HG03469 (cell line): ENCODE results near the gene CHKB.

ENCODE experiments used
- ATAC-seq: cut with Tn5 transposase; IDR thresholded peaks from one replicate; pipeline ENCODE4 v1.9.1; 2021; ENCODE audit warnings: mild to moderate bottlenecking, moderate library complexity, moderate number of reproducible peaks; ENCODE audit not compliant: unreplicated experiment

CHKB gene

GRCh38 chr22:50532824-50533796 is 49.5 kb downstream of the CHKB start:
- no peak for ATAC-seq

- no peak for ATAC-seq
These were observed 50.5 kb downstream of the CHKB start for GRCh38 chr22:50531962-50532674.

GRCh38 chr22:50531546-50531961 is 51.1 kb downstream of the CHKB start:
- no peak for ATAC-seq

- ATAC-seq = no peak
These were observed 51.6 kb downstream of the CHKB start for GRCh38 chr22:50530877-50531545.

DNA sequence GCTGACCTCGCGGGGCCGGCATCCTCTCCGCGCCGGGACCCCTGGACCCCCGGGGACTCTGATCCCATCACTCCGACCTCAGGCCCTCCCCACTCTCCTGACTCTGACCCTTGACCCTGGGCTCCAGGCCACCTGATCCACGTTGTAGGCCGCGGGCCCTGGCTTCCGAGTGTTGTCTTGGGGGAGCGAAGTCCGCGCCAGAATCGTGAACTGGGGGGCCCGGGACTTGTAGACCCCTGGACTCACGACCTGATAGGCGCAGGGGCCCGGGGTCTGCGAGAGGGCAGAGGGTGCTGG is 52.1 kb downstream of the CHKB start:
- no peak for ATAC-seq

DNA sequence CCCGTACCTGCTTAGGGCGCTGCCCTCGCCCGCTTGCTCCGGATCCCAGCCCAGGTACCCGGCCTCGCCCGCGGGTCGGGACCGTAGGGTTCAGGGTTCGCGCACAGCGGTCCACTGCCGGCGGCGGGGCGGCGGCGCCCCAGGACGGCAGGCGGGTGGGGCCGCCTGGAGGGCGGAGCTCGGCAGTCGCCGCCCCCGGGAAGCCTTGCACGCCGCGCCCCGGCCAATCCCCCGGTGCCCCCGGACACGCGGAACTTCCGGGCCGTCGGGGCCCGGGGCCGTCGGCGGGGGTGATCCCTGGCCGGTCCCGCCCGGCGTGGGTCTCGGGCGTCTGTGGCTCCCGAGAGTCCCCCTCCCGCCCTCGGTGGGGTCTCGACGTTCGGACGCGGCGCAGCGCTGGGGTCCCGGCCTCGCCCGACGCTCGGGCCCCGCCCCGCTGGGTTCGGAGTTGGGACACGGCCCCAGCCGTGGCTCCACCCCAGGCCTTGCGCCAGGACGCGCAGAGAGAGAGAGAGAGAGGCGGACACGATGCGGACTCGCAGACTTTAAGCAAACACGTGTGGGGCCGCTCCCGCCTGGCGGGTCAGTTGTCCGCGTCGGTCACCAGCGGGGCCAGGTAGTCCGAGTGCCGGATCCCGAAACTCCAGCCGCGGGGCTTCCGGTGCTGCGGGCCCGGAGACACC is 52.6 kb downstream of the CHKB start, which contains the start of gene TYMP:
TSS of gene TYMP (minus strand) at position 116 of the 683 bp plus-strand sequence. CDS start 303 bp downstream, outside the sequence.
- no peak for ATAC-seq

DNA sequence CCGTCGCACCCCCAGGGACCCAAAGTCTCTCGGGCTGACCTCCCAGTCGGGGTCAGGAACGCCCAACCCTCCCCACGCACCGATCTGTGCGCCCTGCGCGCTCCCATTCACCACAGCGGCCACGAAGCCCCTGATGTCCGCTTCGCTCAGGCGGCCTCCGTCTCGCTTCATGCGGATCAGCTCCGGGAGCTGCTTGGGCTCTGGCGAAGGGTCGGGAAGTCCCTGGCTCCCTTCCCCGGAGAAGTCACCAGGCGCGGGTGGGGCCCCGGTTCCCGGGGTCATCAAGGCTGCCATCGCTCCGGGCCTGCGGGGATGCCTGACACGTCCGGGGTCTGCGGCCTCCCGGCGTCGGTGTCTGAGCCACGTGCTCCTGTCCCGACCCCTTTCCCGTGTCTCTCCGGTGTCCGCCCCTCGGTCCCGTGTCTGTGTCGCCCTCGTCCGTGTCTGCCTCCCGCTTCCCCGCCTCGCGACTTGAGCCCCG is 53.2 kb downstream of the CHKB start:
- ATAC-seq = no peak
